Panc1 (cell line): Measurements from ENCODE around the gene KIAA1671. TPM values are rescaled to one million over a fixed set of nuclear protein-coding genes. Genes with fewer than 3 reads are reported as not detected.

Source experiments
- ATAC-seq: fragments of 200-7000 bp; cut with Tn5 transposase; 2 replicates; pipeline ENCODE4 v1.9.1; 2020; ENCODE audit warnings: mild to moderate bottlenecking, moderate library complexity
- BruUV-seq: library from RNA; stranded (reverse); fragments of 400-500 nt; replicated peaks from 2 replicates; lab custom pipeline; 2021; lab: Mats Ljungman, UMichigan
- CTCF ChIA-PET: fragments of 300-600 bp; sonication (Branson Sonifier 250); formaldehyde crosslinking; loops from one replicate; lab custom pipeline; 2022; ENCODE audit warnings: antibody characterized with exemption; lab: Charles Lee
- POLR2A ChIA-PET: fragments of 300-600 bp; sonication (Branson Sonifier 250); formaldehyde crosslinking; loops from one replicate; lab custom pipeline; 2022; ENCODE audit warnings: antibody characterized with exemption; lab: Charles Lee
- DNase-seq: peaks from one replicate; pipeline ENCODE4 v3.0.0-alpha.2; 2010; ENCODE audit warnings: low read depth, low spot score
- H3K27ac ChIP-seq: 2 replicates; pipeline ENCODE4 v1.5.1; 2011; ENCODE audit warnings: mild to moderate bottlenecking, low read length, inconsistent platforms
- H3K27me3 ChIP-seq: fragments of 200-500 bp; sonication (Bioruptor generic); 2 replicates; pipeline ENCODE4 v1.6.0; 2014; ENCODE audit warnings: low read length, inconsistent platforms; ENCODE audit not compliant: control insufficient read depth, insufficient read depth
- H3K36me3 ChIP-seq: fragments of 200-500 bp; sonication (Bioruptor generic); 2 replicates; pipeline ENCODE4 v1.5.1; 2014; ENCODE audit warnings: inconsistent platforms, mild to moderate bottlenecking, low read length, moderate library complexity; ENCODE audit not compliant: control insufficient read depth, insufficient read depth
- H3K4me1 ChIP-seq: 2 replicates; pipeline ENCODE4 v1.5.1; 2011; ENCODE audit warnings: inconsistent platforms, mild to moderate bottlenecking, low read length, moderate library complexity; ENCODE audit not compliant: control insufficient read depth, insufficient read depth
- H3K4me3 ChIP-seq, 2 experiments: 2 replicates each; pipeline ENCODE4 v1.5.1; 2011 to 2012; ENCODE audit warnings: low read depth in 2 of 2, low read length in 2 of 2, mild to moderate bottlenecking in 2 of 2, inconsistent platforms in 1 of 2, moderate library complexity in 1 of 2
- H3K9me3 ChIP-seq: fragments of 200-500 bp; sonication (Bioruptor generic); 2 replicates; pipeline ENCODE4 v1.5.1; 2014; ENCODE audit warnings: low read depth, mild to moderate bottlenecking, inconsistent platforms, low read length, moderate library complexity; ENCODE audit not compliant: control insufficient read depth, insufficient read depth
- CTCF ChIP-seq: fragments of 450-650 bp; IDR thresholded peaks from 2 replicates; pipeline ENCODE4 v1.5.1; 2017; ENCODE audit warnings: mild to moderate bottlenecking
- POLR2AphosphoS5 ChIP-seq: IDR thresholded peaks from 2 replicates; pipeline ENCODE4 v1.6.1; 2012; ENCODE audit warnings: mild to moderate bottlenecking, low read depth, low read length, moderate library complexity
- REST ChIP-seq, 2 experiments: IDR thresholded peaks; 2 replicates each; pipeline ENCODE4 v1.6.1; 2011 to 2012; ENCODE audit warnings: low read depth in 2 of 2, control low read depth in 1 of 2, low read length in 1 of 2, mild to moderate bottlenecking in 1 of 2, moderate library complexity in 1 of 2; ENCODE audit not compliant: insufficient read depth in 1 of 2
- SIN3A ChIP-seq: IDR thresholded peaks from 2 replicates; pipeline ENCODE4 v1.6.1; 2012; ENCODE audit warnings: low read depth, mild to moderate bottlenecking, low read length, moderate library complexity, borderline replicate concordance; ENCODE audit not compliant: insufficient read depth
- TCF7L2 ChIP-seq: IDR thresholded peaks from 2 replicates; pipeline ENCODE4 v1.6.1; 2011; ENCODE audit warnings: mild to moderate bottlenecking, low read depth, low read length, inconsistent platforms
- in situ Hi-C: cut with HindIII; loops from 2 replicates; pipeline ENCODE4 v1.10.0; 2016; ENCODE audit warnings: low sequenced_read_pairs, low pct_unique_long_range_greater_than_20kb
- intact Hi-C: fragments of 100-400 bp; cut with micrococcal nuclease; formaldehyde crosslinking; loops from one replicate; pipeline ENCODE4 v1.10.0; 2022; ENCODE audit not compliant: unreplicated experiment
- total RNA-seq: library from RNA; stranded (reverse); gene quantifications from one replicate; pipeline ENCODE4 v1.2.1, GENCODE V29; 2021; ENCODE audit not compliant: unreplicated experiment

Gene KIAA1671
- total RNA-seq, 1 experiment from 2014 or later = 48.1 TPM

GRCh38 chr22:25208743-25209505, 256.4 kb downstream of the KIAA1671 start:
- no peaks in the 10 kb centered on the region for H3K36me3 ChIP-seq
- CTCF ChIA-PET = no interaction called here
- DNase-seq (no peak), ATAC-seq (no peak)
- H3K4me1 ChIP-seq = no peaks in the 10 kb centered on the region
- no peaks in the 10 kb centered on the region for H3K9me3 ChIP-seq
- H3K4me3 ChIP-seq = no peak overlapping the region
- in situ Hi-C loops = no loop called here
- BruUV-seq = no TSS peak
- H3K27me3 ChIP-seq = no peaks in the 10 kb centered on the region
- POLR2A ChIA-PET = no interaction called here
- H3K27ac ChIP-seq = no peak overlapping the region
- intact Hi-C loops = no loop called here
- TF ChIP-seq REST (IDR thresholded peaks at IDR 0.05; ENCODE audit: insufficient read depth in 1 of 2, low read depth in 2 of 2, low read length in 1 of 2) (no peak), TCF7L2 (no peak), POLR2AphosphoS5 (no peak), SIN3A (no peak), CTCF (no peak)

DNA sequence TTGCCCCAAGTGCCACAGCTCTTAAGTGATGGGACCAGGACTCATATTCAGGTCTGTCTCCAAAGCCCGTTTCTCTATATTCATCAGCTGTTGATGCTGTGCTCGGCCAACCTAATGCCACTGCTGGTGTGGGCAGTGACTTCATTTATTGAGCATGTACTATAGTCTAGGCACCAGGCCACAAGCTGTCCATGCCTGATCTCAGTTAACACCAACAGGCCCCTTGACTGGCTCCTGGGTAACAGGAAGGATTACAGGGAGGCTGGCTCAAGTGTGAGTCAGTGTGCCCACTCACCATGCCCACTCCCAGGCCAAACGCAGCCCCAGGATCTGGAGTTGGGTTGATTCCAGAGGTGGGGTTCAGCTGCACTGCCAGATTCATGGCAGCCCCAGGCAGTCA, 258.3 kb downstream of the KIAA1671 start:
- TF ChIP-seq REST (IDR thresholded peaks at IDR 0.05; ENCODE audit: insufficient read depth in 1 of 2, low read depth in 2 of 2, low read length in 1 of 2) (no peak), TCF7L2 (no peak), SIN3A (no peak), CTCF (no peak), POLR2AphosphoS5 (no peak)
- CTCF ChIA-PET = no interaction called here
- intact Hi-C loops = no loop called here
- DNase-seq (no peak), ATAC-seq (no peak)
- H3K4me1 ChIP-seq = no peaks in the 10 kb centered on the region
- no peaks in the 10 kb centered on the region for H3K27me3 ChIP-seq
- BruUV-seq = no TSS peak
- H3K4me3 ChIP-seq = no peak overlapping the region
- H3K27ac ChIP-seq = no peak overlapping the region
- in situ Hi-C loops = no loop called here
- no peaks in the 10 kb centered on the region for H3K36me3 ChIP-seq
- no peaks in the 10 kb centered on the region for H3K9me3 ChIP-seq
- POLR2A ChIA-PET = no interaction called here
